ENCODE results near the gene AP3B1.
A peak's percentile ranks its signal among the peaks of the same experiment; 100 is the strongest.
"Not testable (repeated sequence)": the region's sequence is repeated elsewhere in the genome, so short reads cannot be mapped to it uniquely, and the experiment has no call there.

Gene AP3B1

DNA sequence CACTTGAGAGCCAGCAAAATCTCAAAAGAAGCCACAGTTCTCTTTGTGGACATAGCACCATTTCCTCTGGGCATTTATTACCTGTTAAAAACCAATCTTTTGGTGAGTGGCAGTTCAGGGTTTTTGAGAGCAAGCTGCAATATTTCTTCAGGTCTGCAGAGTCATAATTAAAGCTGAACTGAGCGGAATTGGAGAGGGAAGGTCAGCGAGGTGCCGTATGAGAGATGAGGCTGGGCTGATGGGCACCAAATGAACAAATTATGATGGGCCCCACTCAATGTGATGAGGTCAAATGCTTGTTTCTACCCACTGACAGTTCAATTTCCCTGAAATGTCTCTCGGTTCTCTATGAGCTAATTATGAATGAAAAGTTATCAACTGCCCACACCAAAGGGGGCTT lies 231.9 kb downstream of the AP3B1 start:
- no peak for DNase-seq

DNA sequence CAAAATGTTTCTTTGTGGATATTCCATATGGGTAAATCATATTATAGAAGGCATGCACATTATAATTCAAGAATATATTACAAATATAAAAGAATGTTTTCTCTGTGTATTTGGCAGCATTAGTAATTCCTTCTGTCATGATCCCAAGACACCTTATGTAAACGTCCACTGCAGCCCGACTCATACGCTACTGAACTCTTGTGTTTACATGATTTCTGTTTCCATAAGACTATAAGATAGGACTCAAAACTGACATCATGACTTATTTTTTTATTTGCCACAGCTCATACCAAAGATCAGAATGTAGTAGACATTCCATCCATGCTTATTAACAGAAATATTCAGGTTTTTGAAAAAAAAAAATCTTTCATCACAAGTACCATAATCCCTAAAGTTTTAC lies 234.1 kb downstream of the AP3B1 start:
- DNase-seq = no peak

DNA sequence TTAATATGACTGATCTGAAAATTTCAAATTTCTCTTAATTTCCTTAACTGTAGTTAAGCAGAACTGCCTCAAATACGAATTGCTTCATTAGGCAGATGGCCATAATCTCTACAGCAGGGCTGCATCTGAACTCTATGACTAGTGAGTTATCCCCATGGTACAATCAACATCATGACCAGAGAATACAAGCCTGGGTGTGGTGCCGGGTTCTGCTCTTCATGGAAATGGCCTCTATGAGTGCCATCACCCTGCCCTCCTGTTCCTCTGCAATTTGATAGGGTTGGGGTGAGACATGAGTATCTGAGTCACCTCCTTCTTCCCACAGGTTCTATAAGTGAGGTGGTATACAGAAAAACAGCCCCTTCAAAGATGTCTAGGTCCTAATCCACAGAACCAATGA lies 235.9 kb downstream of the AP3B1 start:
- DNase-seq = no peak

DNA sequence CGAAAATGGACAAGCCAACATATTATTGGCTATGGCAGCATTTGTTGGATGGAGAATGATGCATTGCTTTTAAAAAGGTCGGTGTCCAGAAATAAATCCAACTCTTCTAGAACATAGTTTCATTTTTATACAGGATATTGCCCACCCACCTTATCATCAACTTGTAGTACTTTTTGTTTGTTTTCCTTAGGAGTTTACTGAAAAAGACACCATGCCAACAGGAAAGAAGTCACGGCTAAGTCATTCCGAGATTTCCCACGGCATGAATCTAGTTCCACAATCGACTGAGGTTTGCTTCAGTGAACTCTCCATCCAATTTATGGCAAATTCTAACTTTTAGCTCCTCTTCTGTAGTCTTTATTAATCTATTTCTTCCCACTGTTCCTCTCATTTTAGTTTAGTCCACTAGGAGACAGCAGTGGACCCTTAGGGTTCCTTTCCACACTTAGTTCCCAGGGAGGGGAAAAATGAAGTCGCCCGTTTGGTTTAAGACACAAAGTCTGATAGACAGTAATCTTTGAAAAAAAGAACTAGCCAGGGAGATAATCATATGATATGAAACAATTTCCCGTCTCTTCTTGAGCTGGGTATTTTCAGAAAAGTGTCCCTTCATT lies 237.5 kb downstream of the AP3B1 start:
- DNase-seq = no peak

DNA sequence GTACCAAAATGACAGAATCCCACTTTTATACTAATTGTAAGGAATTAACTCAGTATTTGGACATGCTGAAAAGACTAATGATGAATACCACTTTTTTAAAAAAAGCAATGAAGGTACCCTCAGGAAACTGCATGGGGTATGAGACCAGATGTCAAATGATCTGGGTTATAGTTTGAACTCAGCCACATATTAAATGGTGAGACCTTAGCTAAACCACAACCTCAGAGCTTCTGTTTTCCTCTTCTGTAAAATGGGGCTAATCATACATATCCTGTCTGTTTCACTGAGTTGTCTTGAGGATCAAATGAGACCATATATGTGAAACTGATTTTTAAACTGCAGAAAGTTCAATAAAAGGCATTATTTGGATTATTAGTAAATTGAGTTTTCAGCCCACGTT lies 238.4 kb downstream of the AP3B1 start:
- DNase-seq = no peak

DNA sequence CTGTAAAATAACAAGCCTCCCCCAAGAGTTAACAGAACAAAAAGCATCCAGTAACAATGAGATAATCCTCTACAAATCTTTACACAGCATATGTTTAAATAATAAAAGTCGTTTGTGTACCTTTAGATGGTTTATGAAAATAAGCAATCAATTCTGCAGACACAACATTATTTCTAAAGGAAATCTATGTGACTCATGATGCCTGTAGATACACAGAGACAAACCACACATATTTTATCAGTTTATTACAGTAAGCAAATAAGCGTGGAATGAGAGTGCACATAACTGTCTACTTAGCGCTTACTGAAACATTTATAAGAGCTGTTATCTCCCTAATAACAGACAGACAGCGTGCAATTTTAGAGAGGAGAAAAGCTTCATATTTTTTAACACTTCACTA lies 243.6 kb downstream of the AP3B1 start:
- DNase-seq = no peak

DNA sequence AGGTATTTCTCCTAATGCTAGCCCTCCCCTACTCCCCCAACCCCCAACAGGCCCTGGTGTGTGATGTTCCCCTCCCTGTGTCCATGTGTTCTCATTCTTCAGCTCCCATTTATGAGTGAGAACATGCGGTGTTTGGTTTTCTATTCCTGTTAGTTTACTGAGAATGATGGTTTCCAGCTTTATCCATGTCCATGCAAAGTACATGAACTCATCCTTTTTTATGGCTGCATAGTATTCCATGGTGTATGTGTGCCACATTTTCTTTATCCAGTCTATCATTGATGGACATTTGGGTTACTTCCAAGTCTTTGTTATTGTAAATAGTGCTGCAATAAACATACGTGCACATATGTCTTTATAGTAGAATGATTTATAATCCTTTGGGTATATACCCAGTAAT lies 247.7 kb downstream of the AP3B1 start:
- not testable (repeated sequence) for DNase-seq

DNA sequence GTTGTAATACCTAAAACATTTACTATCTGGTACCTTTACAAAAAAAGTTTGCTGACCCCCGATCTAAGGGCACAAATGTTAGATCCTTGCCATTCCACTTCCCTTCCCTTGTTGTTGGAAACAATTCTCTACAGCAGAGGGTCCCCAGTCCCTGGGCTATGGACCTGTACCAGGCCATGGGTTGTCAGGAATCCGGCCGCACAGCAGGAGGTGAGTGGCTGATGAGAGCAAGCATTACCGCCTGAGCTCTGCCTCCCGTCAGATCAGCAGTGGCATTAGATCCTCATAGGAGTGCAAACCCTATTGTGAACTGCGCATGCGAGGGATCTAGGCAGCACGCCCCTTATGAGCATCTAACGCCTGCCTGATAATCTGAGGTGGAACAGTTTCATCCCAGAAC lies 248.5 kb downstream of the AP3B1 start:
- no peak for DNase-seq

DNA sequence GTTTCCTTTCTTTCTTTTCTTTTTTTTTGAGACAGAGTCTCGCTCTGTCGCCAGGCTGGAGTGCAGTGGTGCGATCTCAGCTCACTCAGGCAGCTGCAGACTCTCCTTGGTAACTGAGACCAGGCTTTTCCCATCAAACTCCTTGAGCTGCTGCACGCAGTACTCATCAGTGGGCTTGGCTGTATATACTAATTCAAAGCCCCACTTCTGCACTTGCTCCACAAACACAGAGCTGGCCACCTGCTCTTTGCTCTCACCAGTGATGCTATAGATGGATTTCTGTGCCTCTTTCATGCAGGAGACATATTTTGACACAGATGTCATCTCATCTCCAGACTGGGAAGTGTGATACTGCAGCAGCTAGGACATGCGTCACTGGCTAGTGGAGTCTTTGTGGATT lies 252.7 kb downstream of the AP3B1 start:
- DNase-seq = peak; percentile 86

DNA sequence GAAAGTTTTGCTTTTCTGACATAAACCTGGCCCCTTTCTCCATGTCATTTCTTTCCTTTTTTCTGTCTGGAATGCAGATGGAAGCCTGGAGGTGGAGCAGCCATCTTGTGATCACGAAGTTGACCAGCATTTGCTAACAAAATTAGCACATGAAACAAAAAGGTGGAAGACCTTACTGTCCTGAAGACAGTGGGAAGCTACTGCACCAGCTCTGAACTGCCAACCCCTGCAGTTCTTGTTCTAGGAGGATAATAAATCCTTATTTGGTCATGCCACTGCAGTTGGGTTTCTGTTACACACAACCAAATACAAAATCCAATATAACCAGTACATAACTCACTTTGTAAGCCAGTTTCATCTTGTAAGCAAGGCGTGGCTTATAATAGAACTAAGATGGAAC lies 269.0 kb downstream of the AP3B1 start:
- no peak for DNase-seq

DNA sequence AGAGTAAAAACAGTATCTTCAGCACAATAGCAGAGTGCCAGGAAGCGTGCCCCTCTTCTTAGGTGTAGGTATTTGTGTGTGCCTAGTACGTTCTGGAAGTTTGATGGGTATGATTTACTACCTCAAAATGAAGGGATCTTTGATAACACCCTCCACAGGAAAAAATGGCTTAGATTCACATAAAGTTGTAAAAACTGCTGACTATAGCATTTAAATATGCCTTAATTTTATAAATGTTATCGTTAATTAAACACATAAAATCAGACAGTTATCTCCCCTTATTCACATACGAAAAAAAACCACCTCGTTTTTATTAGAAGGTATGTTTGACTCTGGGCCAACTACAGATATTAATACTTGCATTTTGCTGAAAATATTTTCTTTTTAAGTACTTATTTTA lies 274.8 kb downstream of the AP3B1 start:
- DNase-seq = no peak

DNA sequence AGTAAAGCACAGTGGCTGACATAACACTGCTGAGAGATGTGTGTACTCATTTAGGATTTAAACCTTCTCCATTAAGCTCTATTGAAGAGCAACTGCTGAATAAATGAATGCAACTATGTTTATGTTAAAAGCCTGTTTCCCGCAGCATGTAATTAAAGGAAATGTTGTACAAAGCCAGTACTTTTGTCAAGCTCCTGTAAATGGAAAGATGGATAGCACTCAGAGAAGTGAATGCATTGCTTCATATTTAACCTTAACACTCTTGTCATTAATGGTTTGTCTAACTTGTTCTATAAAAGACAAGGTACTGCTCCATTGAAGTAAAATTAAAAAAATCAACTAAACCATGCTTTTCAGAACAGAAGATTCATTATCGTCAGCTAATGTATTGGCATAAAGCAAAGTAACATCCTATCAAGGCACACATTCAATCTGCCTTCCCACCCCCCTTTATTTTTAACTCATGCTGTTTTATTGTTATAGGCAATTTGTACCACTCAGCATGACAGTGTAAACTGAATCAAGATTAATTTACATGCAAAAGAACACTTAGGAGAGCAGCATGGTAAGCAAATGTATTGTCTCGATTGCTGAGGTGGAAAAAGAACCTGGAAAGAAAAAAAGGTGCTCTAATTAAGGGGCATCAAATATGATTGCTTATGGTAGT lies 277.5 kb downstream of the AP3B1 start:
- DNase-seq = peak; percentile 97

DNA sequence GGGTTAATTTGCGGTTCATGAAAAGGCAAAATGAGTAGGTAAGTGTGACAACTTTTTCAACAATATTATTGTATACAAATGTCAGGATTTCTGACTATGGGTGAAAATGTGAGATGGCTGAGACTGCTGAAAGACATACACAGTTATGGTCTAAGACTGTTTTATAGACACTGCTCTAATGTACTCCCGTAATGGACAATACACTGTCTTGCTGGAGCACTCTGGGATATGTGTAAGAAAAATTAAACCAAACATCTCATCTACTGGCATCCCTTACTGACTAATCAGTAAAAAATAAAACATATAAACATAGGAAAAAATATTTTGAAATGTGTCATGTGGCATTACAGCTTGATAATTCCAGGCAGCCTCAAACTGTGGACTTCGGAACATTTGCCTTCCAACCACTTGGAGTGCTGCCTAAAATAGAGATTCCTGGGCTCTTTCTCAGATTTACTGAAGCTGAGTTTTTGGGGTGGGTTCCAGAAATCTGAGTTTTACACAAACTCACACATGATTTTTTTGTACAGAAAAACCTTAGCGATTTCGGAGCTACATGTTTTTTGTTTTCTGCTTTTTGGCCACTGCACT lies 284.5 kb downstream of the AP3B1 start:
- no peak for DNase-seq

DNA sequence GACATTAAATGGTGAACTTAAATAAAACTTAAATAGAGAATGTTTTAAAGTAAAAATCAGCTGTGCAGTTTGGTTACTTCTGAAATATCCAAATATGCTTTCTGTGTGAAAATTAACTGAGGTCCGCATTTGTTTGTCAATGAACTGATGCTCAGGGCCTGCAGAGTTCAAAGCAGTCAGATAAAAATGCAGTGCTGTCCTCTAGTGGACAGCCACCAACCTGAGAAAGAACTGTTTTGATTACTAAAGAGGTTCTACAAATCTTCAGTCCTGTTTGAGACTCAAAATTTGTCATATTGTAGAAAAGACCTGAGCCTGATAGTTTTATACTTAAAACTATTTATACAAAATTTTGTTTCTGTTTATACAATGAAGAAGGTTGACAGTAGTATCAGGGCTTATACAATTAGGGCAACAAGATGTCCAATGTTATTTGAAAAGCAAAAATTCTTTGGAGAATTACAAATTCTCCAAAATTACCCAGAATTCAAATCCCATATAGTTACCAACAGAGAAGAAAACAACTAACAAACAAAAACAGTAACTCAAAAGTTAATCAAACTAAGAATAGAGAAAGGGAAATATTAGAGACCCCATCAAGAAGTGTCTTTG lies 286.0 kb downstream of the AP3B1 start:
- peak; percentile 47 for DNase-seq

DNA sequence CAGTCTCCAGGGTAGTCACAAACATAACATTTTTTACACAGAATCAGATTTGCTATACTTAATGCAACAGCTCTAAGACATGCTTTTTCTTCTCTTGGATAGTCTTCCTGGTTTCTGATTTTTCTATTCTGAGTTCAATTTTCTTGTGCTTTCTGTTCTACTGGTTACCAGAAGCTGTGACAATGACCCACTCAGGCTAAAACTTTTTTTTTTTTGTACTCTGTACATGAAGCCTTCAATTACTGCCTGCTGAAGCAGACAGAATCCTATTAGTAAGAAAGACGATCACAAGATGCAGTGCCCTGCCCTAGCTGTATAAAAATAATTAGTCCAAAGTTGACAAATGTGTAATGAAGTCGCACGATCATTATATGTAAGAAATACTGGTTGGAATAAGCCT lies 287.3 kb downstream of the AP3B1 start:
- DNase-seq = no peak

DNA sequence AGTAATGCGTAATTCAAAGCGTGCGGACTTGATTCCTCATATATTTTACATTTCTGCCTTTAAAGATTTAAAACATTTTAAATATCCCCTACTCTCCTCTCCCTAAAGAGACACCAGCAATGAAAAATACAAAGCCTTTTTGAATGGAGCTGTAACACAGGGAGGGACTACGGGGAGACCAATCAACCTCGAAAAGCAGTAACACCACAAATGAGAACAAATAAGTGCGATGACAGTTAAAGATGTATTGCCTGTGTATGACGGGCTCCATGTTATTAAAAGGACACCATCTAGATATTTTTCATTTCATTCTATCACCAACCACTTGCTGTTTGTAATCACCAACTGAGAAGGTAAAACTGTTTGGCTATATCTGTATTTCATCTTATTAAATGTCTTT lies 288.0 kb downstream of the AP3B1 start:
- DNase-seq = peak; percentile 93

DNA sequence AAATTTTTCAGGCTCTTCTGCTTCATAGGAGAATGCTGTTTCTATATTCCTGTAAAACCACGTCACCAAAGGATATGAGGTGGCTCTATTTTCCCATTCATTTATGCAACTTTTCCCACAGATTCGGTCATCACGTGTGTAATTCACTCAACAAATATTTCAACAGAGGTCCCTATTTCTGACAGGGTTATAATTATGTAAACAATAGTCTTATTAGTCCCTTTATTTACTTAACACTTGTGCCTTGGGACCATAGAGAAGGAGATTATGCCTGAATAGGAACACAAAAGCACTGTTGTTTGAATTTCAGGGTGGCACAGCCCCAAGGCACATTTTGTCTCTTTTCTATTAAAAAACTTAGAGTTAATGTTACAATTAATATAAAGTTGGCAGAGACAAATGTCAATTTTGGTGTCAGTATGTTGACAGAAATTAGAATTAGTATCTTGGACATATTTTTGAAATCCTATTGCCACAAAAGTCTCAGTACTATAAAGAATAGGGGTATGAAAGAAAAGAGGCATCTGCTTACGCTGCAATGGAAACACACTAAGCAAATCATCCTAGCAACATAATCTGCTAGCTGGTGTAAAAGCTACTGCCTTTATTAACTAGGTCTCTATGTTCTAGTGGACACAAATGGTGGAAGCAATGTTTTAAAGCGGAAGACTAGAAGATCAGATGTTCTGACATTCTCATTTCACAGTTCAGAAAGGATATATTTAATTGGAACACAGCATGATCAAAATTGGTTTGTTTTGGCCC lies 289.3 kb downstream of the AP3B1 start:
- no peak for DNase-seq

DNA sequence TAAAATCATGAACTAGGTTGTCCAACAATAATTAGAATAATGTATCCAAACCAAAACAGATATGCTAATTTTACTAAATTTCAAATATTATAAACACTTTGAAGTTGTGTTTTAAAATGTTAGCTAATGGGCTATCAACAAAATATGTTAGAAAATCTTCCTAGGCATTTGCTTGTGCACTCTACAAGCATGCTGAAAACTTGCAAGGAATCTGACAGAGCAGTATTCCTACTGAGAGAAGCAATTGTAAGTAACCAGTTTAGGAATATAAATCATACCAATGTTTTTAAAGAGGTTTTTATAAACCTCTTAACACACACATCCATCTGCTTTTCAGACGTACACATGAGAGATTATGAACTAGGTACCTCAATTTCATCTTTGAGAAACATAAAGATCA lies 289.9 kb downstream of the AP3B1 start:
- no peak for DNase-seq

DNA sequence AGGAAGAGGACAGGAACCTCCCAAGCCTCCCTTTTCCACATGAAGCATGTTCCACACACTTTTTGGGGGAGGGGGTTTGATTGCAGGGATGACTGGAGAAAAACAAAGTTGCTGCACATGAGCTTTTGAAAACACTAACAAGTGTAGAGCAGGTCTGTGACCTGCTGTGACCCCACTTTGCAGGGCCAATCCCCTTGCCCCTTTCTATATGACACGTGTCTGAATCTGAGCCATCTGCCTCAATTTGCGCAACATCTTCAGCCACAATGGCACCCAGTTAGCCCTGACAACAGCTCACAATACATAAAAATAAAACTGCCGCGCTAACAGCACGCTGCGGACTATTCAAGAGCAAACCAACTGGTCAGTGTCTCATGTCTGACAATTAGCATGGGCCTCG lies 290.6 kb downstream of the AP3B1 start:
- peak; percentile 94 for DNase-seq

DNA sequence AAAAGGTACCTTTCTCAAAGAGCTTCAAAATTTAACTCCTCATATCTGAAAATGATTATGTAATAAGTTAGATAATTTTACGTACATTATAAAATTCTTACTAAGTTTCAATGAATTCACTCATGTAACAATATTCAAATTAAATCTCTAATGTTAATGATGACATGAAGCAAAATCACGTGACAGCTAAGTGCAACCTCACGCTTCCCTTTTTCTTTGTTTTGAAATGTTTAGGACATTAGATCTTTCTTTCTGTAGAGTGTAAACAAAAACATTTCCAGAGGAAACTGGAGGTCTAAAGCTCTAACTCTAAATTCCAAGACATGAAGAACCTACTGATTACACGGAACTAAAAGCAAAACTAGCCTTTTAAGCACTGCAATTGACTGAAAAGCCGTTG lies 291.0 kb downstream of the AP3B1 start:
- DNase-seq = no peak

DNA sequence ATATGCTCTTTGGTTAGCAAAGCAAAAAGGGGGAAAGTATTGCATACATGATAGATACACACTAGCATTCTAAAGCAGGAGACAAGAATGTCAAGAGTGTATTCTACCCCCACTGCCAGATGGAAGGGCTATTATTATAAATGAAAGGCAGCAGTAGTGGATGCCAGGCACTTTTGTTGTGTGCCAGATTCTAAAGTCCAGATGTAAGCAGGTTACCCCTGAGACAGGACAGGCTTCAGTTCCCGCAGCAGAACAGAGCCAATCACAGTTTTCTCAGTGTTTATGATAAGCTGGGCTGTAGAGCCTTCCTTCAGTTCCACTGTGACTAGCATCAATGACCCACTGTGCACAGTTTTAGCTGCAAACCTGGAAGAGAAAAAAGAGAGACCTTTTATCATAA lies 291.8 kb downstream of the AP3B1 start:
- peak; percentile 57 for DNase-seq

DNA sequence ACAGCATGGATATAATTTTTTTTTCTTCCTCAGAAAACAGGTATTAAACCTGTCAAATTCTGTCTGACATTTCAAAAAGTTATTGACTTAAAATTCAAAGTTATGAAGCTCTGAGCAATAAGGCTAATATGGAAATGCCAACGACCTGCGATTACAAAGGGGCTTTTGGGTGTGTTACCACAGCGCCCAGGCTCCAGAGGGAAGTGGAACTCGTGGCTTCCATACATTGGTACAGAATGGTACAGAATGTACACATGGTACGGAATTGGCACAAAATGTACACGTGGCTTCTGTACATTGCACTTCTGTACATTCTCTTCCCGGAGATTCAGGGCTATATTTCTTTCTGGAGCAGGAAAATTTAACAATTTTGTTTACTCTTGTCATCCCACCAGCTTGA lies 293.3 kb downstream of the AP3B1 start:
- no peak for DNase-seq

DNA sequence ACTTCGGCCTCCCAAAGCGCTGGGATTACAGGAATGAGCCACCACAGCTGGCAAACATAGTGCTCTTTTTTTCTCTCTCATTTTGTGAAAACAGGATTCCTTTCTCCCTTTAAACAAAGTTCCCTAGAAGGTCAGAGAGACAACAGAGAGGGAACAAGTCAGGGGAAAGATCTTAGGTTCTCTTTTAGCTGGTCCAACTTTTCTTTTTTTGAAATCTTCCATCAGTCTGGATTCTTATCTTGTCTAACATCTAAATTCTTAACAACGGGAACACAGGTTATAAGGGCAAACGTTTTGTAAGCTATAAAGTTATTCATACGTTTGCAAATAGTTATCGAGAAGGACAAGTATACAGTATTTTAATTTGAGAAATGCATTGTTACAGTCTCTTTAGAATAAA lies 294.3 kb downstream of the AP3B1 start:
- no peak for DNase-seq

DNA sequence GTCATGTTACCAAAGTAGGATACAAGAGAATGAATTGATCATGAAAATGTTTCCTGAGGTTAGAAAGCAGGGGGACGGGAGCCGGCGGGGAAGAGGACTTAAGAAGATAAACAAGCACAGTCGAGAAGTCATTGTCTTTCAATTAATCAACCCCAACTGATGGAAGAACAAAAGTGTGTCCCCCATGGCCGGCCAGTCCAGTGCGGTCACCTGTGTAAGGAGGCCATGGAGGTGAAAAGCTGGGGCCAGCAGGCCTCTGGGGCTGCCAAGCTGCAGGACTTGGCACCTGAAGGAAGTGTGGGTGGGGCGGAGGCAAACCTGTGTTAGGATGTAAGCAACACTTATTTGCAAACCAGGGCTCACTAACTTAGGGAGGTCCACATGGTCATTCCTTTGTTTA lies 295.1 kb downstream of the AP3B1 start:
- DNase-seq = no peak

Measured in NCI-H187 treated with DMSO at 0.1 percent for 48 hours (cell line).